OCI-M2 (cell line): ENCODE data around the gene ENDOU.
"Not testable (repeated sequence)": the region's sequence is repeated elsewhere in the genome, so short reads cannot be mapped to it uniquely, and the experiment has no call there.

Experiments used
- DNase-seq: peaks from one replicate; lab custom pipeline; 2025; ENCODE audit not compliant: unreplicated experiment; lab: John Stamatoyannopoulos, UW

Gene ENDOU

DNA sequence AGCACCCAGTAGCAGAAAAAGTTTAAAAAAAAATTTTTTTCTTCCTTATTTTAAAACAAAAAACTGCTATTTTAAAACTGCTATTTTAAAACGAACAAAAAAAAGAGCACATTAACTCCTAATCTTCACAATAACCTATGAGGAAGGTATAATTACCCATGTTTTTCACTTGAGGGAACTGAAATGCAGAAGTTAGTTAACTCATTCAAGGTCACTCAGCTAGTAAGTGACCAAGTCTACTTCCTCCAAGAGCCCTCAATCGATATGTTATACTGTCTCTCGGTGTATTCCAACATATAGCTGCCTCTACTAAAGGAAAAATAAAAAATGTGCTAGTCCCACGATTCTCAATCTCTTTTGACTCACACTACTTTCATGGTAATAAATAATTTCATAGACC is 27.2 kb downstream of the ENDOU start:
- DNase-seq: no peak

DNA sequence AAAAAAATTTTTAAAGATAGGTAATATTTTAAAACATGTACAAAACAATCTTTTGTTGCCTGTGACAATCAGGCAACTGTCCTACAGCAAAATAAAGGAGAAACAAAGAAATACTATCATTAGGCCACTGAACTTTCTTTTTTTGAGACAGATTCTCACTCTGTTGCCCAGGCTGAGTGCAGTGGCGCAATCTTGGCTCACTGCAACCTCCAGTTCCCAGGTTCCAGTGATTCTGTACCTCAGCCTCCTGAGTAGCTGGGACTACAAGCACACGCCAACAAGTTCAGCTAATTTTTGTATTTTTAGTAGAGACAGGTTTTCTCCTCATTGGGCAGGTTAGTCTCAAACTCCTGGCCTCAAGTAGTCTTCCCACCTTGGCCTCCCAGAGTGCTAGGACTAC is 36.1 kb downstream of the ENDOU start:
- no peak for DNase-seq

DNA sequence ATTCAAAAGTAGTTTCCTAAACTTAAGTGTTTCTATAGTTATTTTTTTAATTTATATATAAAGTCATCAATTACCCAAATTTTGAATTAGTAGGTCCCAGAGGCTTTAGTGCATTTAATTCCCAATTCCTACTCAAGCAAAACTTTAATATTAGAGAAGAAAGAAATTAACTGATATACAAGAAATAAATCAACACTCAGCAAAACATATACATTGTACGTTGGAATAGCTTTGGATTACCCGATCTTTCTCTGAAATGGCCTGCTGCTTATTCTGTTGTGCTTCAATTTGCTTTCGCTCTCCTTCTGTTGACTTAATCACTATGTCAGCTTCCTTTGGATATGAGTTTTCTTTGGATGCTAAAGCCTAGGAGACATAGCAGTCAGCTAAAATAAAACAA is 37.7 kb downstream of the ENDOU start:
- DNase-seq: no peak

DNA sequence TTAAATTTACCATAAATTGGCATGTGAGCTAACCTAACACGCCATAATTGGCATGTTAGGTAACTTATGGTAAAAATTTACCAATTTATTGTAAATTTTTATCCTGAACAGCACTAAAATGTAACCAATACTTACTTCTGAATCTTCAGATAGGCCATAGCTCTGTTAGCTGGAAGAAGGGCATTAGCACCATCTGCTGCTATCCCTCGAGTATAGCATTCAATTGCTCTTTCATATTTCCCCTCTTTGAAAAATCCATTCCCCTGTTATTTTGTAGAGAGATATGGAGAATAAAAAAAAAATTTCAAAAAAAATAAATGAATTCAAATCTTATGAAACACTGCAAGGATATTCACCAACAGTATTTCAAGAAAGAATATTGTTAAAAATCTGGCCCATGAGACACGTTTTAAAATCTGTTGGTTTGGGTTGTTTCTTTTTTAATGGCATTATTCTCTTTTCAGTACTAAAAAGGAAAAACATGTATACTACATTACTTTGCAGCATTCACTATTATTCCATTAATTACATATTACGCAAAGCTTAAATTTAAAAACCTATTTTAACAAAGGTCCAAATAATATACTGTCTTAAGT is 38.5 kb downstream of the ENDOU start:
- DNase-seq: no peak

DNA sequence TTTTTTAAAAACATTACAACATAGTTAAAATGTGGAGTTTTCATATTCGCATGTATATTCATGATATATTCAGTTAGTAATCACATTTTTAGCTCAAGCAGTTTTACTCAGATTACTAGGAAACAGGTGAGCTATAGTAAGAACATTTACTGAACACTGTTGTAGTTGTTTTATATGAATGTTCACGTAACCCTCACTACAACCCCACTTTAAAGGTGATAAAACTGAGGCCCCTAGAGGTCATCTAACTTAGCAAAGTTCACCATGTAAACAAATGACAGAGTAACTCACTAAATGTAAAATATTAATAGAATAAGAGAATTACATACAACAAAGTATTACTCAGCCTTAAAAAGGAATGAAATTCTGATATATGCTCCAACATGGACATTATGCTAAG is 45.5 kb downstream of the ENDOU start:
- DNase-seq: no peak

DNA sequence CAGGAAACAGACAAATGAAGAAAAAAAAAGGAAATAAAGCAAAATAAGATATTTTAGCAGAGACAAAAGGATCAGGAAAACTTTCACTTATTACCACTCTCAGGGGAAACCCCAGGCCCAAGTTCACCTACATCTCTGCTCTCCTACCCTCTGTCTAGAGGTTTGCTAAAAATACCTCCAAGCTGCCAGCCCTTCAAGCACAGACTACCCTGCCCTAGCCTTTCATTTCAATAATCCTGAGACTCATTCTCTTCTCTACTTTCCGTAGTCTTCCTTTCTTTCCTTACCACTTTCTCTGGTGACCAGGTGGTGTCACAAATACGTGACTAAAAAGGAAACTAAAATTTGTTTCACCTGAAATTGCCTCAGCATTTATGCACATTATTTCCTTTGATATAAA is 53.2 kb downstream of the ENDOU start:
- no peak for DNase-seq

DNA sequence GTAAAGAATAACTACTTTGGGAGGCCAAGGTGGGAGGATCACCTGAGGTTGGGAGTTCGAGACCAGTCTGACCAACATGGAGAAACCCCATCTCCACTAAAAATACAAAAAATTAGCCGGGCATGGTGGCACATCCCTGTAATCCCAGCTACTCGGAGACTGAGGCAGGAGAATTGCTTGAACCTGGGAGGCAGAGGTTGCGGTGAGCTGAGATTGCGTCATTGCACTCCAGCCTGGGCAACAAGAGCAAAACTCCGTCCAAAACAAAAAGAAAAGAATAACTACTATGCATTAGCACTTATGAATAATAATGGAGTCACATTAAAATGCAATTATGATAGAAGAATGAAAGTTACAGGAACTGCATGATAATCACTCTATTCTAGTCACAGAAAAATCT is 57.4 kb downstream of the ENDOU start:
- not testable (repeated sequence) for DNase-seq
